ENCODE results near the gene ASS1.

GRCh38 chr9:130429381-130429780 lies 15.4 kb upstream of the ASS1 start:
- TF ChIP-seq CTCF (IDR thresholded peaks at IDR 0.05; ENCODE audit: borderline replicate concordance, extremely low read depth, low read length, poor library complexity, severe bottlenecking): no peak
- TF ChIP-seq EZH2 (IDR thresholded peaks at IDR 0.05; ENCODE audit: borderline replicate concordance, low read depth, low read length, severe bottlenecking): no peak
